ENCODE results near the gene ZNF462.
"Not testable (repeated sequence)": the region's sequence is repeated elsewhere in the genome, so short reads cannot be mapped to it uniquely, and the experiment has no call there.

Gene ZNF462

DNA sequence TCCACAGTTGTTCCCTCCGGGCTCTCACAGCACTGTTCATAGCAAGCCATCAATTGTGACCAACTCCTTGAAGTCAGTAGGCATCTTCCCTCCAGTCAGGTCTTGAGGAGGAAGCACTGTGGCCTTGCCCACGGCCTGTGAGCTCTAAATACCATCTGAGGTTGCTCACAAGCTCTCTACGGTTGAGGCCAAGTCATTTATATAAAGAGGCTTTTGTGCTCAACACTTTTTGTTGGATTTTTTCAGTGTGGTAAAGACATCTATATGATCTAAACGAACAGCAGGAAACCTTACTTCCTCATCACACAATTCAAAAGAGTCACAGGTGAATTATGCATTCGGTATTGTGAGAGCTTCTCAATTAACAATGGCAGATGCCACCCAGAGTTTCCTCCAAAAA, 97.3 kb downstream of the ZNF462 start:
- no peak for DNase-seq (ENCODE audit: low read depth in 2 of 2, low spot score in 1 of 2)

DNA sequence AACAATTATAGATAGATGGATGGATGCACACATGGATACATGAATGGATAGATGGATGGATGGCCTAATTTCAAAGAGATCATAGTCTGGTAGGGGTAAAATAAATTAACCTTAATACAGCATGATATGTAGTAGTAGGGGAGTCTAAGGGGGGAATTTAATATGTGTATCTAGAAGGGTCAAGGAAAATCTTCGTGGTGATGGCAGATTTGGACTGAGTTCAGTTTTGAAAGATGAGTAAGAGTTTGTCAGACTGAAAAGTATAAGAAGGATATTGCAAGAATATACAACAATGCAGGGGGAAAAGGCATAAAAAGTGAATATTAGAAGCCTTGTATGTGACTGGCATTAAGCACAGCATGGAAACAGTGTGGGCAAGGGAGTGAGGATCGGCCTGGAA, 98.7 kb downstream of the ZNF462 start:
- DNase-seq (ENCODE audit: low read depth in 2 of 2, low spot score in 1 of 2) = no peak

DNA sequence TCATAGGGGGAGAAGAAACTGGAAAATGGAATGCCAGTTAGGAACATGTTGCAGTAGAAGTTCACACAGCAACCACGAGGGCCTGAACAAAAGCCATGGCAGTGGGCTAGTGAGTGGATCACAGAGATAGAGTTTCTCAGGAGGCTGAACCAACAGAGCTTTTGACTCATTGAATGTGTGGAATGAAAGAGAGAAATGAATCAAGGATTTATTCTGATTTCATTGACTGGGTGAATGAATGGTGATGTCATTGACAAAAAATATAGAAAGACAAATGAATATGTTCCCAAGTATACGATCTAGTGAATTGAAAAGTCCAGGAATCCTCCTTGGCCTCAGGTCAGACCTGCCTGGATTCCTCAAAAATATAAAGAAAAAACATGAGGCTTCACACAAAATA, 99.2 kb downstream of the ZNF462 start:
- no peak for DNase-seq (ENCODE audit: low read depth in 2 of 2, low spot score in 1 of 2)

DNA sequence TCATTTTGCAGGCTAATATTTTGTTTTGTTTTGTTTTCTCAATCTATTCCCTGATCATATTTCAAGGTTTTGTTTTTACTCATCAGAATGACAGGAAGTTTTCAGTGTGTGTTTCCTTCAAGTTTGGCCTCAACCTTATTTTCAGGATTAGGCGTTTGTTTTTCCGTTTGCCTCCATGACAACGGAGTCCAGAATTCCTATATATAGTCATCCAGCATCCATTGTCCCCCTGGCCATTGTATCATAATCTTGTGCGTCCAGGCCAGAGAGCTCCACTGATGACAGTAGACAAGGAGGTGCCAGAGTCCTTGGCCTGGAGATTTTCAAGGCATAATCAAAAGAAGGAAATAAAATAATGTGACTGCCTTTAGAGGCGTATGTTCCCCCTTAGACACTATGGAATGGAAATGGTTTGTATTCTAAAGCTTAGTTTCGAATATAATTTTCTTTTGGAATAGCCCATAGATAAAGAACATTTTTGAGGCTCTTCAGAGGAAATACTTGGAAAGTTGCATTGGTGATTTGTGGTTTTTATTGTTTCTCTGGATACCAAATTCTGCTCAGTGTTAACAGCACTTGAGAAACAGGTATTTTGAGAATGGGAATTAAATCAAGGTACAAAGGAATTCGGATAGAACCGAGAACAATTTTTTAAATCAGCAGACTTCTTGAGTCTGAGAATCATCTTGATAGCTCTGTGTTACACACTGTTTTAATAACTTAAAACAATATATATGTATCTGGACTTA, 99.8 kb downstream of the ZNF462 start:
- no peak for DNase-seq (ENCODE audit: low read depth in 2 of 2, low spot score in 1 of 2)

DNA sequence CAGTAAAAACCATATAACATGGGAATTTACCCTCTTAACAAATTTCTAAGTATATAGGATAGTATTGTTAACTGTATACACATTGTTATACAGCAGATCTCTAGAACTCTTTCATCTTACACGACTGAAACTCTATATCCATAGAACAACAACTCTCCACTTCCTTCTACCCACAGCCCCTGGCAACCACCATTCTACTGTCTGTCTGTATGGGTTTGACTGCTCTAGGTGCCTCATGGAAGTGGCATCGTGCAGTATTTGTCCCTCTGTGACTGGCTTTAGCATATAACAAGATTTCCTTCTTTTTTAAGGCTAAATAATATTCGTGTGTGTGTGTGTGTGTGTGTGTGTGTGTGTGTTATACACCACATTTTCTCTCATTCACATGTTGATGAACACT, 100.7 kb downstream of the ZNF462 start:
- no peak for DNase-seq (ENCODE audit: low read depth in 2 of 2, low spot score in 1 of 2)

DNA sequence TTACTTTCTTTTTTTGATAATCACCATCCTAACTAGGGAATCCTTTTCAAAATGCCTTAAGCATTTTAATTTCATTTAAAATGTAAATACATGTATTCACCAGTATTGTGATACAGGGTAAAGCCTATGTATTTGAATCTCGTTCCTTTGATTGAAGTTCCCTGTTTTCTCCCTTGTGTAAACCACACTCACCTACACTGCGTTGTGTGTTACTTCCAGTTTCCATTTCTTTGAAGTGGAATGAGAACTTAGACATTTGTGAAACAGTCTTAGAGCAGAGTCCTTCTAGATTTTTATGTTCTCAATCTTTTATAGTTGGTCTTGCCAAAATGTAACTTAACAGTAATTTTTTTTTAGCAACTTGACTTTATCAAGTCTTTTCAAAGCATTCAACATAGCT, 101.4 kb downstream of the ZNF462 start:
- DNase-seq (ENCODE audit: low read depth in 2 of 2, low spot score in 1 of 2) = no peak

DNA sequence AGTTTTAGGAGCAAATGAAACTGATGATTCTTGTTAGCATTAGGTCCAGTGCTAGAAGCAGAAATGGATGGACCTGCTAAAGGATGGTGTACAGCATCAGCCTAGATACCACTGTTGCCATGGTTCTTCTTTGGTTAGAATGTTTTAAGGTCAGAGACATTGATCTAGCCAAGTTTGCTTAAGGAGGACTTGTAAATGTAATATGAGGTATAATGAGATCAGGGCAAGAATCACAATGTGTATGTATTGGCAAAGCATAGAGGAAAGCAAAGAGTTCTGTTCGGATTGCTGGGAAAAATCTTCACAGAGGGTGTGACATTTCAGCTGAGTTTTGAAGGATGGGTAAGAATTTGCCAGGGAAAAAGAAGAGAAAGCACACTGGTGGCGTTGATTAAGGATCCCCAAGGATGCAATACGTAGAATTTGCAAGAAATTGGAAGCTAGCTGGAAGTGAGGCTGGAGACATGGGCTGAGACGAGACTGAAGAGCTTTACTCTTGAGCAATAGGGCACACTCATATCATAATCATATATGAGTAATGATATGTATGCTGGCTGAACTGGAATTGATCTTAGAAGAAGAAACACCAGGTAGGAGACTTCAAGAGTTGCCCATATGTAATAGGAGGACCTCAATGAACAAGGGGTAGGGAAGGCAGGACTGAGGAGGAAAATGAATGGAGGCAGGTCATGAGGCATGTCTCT, 102.0 kb downstream of the ZNF462 start:
- no peak for DNase-seq (ENCODE audit: low read depth in 2 of 2, low spot score in 1 of 2)

DNA sequence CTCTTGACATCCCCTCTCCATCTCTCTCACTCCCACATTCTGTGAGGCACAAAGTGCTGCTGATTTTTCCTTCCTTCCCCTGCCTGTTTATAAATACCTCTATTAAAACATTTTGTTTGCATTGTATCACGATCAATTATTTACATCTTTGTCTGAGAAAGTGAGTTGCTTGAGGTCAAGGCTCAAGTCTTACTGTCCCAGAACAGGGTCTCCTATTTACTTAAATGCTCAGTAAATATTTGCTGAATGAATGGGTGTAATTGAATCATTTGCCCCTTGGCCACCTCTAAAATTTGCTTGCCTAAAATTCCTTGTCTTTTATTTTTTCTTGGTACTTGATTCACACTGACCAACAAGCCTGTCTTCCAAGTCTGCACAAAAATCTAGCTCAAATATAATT, 103.5 kb downstream of the ZNF462 start:
- DNase-seq (ENCODE audit: low read depth in 2 of 2, low spot score in 1 of 2) = no peak

DNA sequence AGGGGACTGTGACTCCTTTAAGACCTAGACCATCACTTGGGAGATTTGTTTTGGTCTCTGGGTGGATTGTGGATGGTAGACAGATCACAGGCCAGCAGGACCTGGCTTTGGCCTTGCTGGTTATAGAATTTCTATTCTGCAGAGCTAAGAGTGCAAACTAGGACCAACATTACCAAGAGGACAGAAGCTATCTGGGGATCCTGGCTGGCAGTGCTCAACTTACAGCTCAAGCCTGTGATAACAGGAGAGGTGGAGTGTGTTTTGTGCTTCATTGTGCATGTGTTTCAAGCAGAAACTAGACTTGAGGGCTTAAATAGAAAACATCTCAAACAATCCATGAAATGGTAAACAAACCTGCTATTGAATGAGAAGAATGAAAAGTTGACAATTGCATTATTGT, 106.7 kb downstream of the ZNF462 start:
- DNase-seq (ENCODE audit: low read depth in 2 of 2, low spot score in 1 of 2) = no peak

DNA sequence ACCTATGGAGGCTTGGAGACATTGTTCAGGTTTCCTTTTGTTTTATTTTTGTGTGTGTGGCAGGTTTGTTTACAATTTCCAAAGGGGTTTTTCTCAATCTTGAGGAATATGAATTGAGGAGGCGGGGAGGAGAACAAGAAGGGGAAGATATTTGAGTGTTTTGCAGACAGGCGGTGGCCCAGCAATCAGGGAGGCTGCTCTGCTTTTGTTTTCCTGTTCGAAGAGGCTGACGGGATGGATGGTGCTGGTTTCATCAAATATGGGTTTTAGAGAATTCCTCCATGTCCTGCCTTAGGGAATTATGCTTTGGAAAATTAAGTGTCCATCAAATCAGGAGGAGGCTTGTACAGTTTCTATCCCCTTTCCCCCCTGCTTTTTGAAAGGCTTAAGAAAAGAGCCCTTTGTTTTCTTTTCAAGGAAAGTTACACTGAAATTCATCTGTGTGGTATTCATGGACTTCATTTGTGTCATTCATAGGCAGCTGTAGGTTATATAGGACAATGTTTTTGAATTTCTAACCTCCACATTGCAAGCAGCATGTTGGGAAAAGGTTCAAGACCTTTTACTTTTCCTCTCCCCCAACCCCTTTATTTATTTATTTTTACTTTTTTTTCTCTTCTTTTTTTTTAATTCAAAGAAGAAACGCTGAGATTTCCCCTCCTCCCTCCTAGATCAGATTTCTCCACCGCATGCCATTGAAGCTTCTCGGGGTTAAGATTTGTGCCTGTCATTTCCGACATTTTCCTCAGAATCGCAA, 107.4 kb downstream of the ZNF462 start:
- no peak for DNase-seq (ENCODE audit: low read depth in 2 of 2, low spot score in 1 of 2)

DNA sequence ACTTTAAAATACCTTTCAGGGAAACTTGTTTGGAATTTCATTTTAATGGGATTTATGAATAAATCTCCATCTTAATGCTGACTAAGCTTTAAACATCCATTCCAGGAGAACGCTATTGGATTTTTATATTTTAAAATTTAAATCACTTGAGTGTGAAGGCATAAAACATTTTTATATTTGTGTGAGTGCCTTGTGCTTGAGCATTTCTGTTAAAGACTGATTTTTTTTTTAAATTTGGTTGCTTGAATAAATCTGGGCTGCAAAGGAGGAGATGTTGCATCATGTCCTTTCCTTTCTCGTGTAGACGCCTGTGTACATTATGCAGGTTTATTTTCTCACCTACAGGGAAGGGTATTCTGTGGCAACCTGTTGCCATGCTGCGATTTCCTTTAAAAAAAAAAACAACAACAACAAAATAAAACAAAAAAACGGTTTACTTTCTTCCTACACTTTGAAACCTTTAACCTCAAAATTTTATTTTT, 108.1 kb downstream of the ZNF462 start:
- no peak for DNase-seq (ENCODE audit: low read depth in 2 of 2, low spot score in 1 of 2)

DNA sequence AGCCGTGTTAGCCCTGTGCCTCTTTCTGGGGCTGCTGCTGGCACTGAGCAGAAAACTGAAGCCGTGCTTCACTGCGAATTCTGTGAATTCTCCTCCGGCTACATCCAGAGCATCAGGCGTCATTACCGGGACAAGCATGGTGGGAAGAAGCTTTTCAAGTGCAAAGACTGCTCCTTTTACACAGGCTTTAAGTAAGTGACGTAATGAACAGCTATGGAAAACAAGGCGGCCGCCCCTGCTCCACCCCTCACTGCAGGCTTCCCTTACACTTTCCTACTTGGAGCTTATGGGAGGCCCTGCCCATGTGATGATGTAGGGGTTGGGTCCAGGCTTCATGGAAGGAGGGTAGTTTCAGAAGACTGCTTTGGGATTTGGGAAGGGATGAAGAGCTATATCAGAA, 109.1 kb downstream of the ZNF462 start:
- DNase-seq (ENCODE audit: low read depth in 2 of 2, low spot score in 1 of 2) = no peak

DNA sequence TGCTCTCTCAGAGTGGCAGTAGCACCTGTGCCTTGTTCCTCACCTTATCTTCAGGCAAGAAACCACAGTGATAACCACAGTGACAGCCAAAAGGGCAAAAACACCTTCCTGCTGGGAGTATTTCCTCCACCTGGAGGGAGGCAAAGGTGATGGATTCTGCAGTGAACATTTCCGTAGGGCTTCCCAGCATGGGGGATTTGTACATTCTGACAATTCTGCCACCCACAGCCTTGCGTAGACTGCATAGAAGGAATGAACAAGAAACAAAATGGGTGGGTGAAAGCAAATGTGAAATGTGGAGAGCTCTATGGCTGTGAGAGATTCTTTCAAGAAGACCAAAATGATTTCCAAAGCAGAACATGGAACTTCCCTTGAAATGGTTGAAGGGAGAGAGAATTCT, 111.4 kb downstream of the ZNF462 start:
- no peak for DNase-seq (ENCODE audit: low read depth in 2 of 2, low spot score in 1 of 2)

DNA sequence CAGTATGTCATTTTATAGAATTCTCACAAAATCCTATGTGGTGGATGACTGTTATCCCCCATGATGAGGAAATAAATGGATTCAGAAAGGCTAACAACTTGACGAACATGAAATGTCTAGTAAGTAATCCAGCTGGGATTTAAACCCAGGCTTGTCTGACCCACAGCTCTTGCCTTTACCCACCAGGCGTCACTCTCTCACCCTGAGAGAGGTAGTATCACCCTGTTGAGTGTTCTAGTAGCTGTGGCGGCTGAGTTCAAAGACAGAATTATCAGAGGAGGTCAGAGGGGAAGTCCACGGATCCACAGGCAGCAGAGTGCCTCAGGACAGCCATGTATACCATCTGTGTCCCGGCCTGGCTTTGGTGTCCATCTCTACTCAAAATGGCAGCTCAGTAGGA, 113.8 kb downstream of the ZNF462 start:
- DNase-seq (ENCODE audit: low read depth in 2 of 2, low spot score in 1 of 2) = no peak

DNA sequence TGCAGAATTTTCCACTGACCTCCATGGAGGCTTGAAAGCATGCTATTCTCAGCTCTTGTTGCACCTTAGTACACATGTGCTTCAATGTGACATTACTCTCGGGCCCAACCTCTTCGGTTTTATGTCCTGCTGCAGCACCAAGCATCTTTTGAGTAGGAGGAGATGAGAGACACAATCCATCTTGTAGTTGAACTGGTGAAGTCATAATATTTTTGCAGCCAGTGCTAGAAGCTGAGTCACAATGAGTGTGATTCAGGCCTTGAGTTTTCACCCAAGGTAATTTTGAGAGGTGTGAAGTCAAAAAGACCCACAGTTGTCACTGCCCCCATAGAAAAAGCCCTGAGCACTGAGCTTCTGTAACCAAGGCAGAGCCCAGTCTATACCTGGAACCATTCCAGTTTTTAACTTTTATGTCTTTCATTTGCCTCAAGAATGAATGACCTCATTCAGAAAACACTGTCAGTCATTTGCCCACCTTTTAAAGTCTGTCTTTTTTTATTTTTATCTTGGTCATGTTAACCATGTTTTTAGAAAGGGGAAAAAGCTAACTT, 117.7 kb downstream of the ZNF462 start:
- no peak for DNase-seq (ENCODE audit: low read depth in 2 of 2, low spot score in 1 of 2)

DNA sequence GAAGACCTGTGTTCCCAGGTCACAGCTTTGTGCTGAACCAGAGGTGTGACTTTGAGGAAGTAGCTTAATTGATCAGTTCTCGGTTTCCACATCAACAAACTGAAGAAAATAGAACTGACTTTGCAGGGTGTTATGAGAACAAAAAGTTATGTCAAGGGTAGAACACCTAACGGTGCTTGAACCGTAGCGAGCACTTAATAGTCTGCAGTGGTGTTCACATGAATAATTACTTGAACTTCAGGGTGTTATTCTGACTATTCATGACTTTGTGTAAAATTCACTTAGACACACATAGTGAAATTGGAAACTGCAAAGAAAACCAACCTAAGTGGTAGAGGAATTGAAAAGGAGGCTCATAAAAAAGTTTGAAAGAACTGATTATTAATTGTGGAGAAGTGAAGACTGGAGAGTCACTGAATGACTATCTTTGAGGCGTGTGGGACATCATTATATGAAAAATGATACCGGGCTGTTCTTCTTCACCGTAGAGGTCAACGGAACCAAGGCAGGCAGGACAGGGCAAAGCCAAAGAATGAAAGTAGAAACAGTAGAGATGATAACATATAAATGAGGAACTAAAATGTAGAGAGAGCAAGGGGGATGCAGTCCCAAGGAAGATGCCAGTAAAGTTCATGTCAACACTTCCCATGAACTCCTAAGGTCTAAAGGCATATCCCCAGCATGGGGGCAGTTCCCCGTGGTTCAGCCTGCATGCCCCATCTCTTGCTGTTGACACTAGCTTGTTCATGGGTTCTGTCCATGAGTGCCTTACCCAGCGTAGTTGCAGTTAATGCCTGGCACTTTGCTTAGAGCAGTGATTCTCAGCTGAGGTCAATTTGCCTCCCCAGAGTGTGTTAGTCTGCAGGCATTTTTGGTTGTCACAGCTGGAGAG, 118.7 kb downstream of the ZNF462 start:
- no peak for DNase-seq (ENCODE audit: low read depth in 2 of 2, low spot score in 1 of 2)

DNA sequence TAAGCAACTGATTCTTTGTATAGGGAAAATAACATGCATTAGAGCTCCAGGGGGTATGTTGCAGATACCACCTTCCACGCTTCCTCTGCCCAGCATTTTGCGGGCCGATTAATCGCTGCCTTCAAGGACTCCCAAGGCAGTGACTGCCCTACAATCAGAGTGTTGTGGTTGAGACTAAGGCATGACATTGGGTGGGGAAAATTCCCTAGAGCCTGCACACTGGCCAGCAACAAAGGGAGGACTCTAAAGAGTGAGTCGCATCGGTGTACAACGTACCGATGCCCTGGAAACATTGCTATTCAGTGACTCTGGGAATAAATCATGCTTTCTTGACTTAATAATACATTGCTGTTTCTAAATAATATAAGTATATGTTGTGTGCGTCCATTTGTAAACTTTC, 119.7 kb downstream of the ZNF462 start:
- DNase-seq (ENCODE audit: low read depth in 2 of 2, low spot score in 1 of 2) = no peak

DNA sequence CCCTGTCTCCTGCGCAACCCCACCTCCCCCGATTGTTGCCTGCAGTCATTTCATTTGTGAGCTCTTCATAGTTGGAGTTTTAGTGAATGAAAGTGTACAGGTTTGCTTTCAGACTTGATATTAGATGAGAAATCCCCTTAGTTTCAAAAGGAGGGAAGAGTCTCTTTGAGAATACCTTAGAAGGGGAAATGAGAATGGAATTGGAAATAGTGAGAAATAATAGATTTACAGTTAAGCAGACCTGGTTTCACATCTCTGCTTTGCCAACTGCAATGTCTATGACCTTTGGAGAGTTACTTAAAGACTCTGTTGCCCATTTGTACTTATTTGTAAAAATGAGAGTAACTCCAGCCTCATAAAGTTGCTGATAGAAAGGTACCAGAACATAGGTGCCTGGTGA, 120.4 kb downstream of the ZNF462 start:
- DNase-seq (ENCODE audit: low read depth in 2 of 2, low spot score in 1 of 2) = no peak

DNA sequence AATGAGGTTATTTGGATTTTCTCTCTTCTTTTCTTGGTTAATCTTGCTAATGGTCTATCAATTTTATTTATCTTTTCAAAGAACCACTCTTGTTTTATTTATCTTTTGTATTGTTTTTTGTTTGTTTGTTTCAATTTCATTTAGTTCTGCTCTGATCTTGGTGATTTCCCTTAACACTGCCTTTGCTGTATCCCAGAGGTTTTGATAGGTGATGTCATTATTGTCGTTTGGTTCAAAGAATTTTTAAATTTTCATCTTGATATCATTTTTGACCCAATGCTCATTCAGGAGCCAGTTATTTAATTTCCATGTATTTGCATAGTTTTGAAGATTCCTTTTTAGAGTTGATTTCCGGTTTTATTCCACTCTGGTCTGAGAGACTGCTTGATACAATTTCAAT, 126.9 kb downstream of the ZNF462 start:
- not testable (repeated sequence) for DNase-seq (ENCODE audit: low read depth in 2 of 2, low spot score in 1 of 2)

DNA sequence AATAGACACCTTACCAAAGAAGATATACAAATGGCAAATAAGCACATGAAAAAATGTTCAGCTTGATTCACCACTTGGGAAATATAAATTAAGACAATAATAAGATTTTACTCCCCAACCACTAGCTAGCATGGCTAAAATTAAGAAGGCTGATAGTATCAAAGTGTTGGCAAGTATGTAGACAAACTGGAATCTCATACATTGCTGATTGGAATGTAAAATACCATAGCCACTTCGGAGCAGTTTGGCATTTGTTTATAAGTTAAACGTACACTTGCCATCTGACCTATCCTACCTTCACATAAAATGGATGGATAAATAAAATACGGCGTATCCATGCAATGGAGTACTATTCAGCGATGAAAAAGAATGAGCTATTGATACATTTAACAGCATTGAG, 129.2 kb downstream of the ZNF462 start:
- no peak for DNase-seq (ENCODE audit: low read depth in 2 of 2, low spot score in 1 of 2)

DNA sequence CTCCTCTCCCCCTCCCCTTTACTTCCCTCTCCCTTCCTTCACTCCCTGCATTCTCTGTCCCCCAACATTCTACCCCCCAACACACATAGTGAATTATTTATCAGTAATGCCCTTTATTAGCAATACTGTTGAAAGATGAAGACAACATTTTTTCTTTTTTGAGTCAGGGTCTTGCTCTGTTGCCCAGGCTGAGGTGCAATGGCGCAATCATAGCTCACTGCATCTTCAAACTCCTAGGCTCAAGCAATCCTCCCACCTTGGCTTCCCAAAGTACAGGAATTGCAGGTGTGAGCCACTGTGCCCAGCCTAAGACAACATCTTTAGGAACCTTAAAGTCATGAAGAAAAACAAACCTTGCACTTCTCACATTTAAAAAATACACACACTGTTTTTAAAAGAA, 130.6 kb downstream of the ZNF462 start:
- no peak for DNase-seq (ENCODE audit: low read depth in 2 of 2, low spot score in 1 of 2)

All from stimulated activated CD8-positive, alpha-beta memory T cell treated with anti-CD3 and anti-CD28 coated beads, Interleukin-4, amount 100 ng/mL, for 1 hour (primary cell).